Inferior parietal cortex (tissue), 1 donor: ENCODE results near the gene ATP4A.
"Not testable (repeated sequence)": the region's sequence is repeated elsewhere in the genome, so short reads cannot be mapped to it uniquely, and the experiment has no call there.

Source experiments
- DNase-seq: peaks from one replicate; pipeline ENCODE4 v3.0.0-alpha.2; 2016; ENCODE audit errors: extremely low spot score

ATP4A gene

GRCh38 chr19:35563207-35563829 lies at the start of gene ATP4A:
Gene ATP4A (minus strand): TSS chr19:35563658. CDS start chr19:35563629, 29 bp downstream.
- DNase-seq, result no peak

- peak; percentile 93 for DNase-seq
Measured at GRCh38 chr19:35612559-35613321, 49.3 kb upstream of the ATP4A start, which contains the start of gene HAUS5. Gene HAUS5 (plus strand): TSS chr19:35612735. CDS start chr19:35612795, 60 bp downstream.

GRCh38 chr19:35612224-35612558 lies 48.7 kb upstream of the ATP4A start:
- DNase-seq, result no peak

GRCh38 chr19:35609851-35610353 lies 46.4 kb upstream of the ATP4A start:
- DNase-seq, result no peak

GRCh38 chr19:35608251-35608650 lies 44.8 kb upstream of the ATP4A start:
- DNase-seq, result no peak

GRCh38 chr19:35607661-35608060 lies 44.2 kb upstream of the ATP4A start:
- no peak for DNase-seq

GRCh38 chr19:35607170-35607569 lies 43.7 kb upstream of the ATP4A start:
- not testable (repeated sequence) for DNase-seq

- DNase-seq, result not testable (repeated sequence)
Measured at GRCh38 chr19:35604436-35604835, 41.0 kb upstream of the ATP4A start.

- DNase-seq, result no peak
Measured at GRCh38 chr19:35601971-35602370, 38.5 kb upstream of the ATP4A start.

- DNase-seq, result no peak
Measured at GRCh38 chr19:35596366-35596999, 33.0 kb upstream of the ATP4A start.

- no peak for DNase-seq
Measured at GRCh38 chr19:35595928-35596327, 32.5 kb upstream of the ATP4A start.

- DNase-seq, result not testable (repeated sequence)
Measured at GRCh38 chr19:35595026-35595425, 31.6 kb upstream of the ATP4A start.

- peak; percentile 20 for DNase-seq
Measured at GRCh38 chr19:35592226-35592625, 28.8 kb upstream of the ATP4A start.

GRCh38 chr19:35590875-35591274 lies 27.4 kb upstream of the ATP4A start:
- no peak for DNase-seq

GRCh38 chr19:35587321-35587720 lies 23.9 kb upstream of the ATP4A start:
- no peak for DNase-seq

GRCh38 chr19:35585848-35586247 lies 22.4 kb upstream of the ATP4A start, which contains the start of gene PMIS2:
Gene PMIS2 (plus strand): TSS chr19:35586173. CDS start chr19:35586260, 87 bp downstream.
- DNase-seq, result no peak

GRCh38 chr19:35582760-35583159 lies 19.3 kb upstream of the ATP4A start:
- no peak for DNase-seq

- DNase-seq, result no peak
Measured at GRCh38 chr19:35578707-35579106, 15.2 kb upstream of the ATP4A start.

- DNase-seq, result no peak
Measured at GRCh38 chr19:35577918-35578317, 14.5 kb upstream of the ATP4A start.

- no peak for DNase-seq
Measured at GRCh38 chr19:35571406-35571965, 8.0 kb upstream of the ATP4A start.

GRCh38 chr19:35569281-35569781 lies 5.9 kb upstream of the ATP4A start:
- DNase-seq, result no peak

GRCh38 chr19:35566738-35567137 lies 3.3 kb upstream of the ATP4A start:
- no peak for DNase-seq
